HCT116 (cell line): ENCODE data around the gene ZBTB17.

Experiments
- CBX3 ChIP-seq: IDR thresholded peaks from 2 replicates; pipeline ENCODE4 v1.6.1; 2012; ENCODE audit warnings: low read depth
- CEBPB ChIP-seq: IDR thresholded peaks from 2 replicates; pipeline ENCODE4 v1.6.1; 2012; ENCODE audit warnings: low read depth
- CTCF ChIP-seq, 3 experiments: fragments of 200-600 bp in 1 of 3; sonication (generic) in 1 of 3; IDR thresholded peaks in 2 of 3; conservative IDR thresholded peaks in 1 of 3; 2 replicates each; pipeline ENCODE4 v1.5.1; 2012 to 2017; ENCODE audit warnings: low read depth in 2 of 3, low read length in 2 of 3, antibody characterized with exemption in 1 of 3, borderline replicate concordance in 1 of 3, control low read depth in 1 of 3, mild to moderate bottlenecking in 1 of 3, mixed read lengths in 1 of 3, mixed run types in 1 of 3, moderate library complexity in 1 of 3; ENCODE audit not compliant: insufficient read depth in 1 of 3
- EZH2 ChIP-seq: fragments of 200-600 bp; sonication (generic); IDR thresholded peaks from 2 replicates; pipeline ENCODE4 v1.6.1; 2017; ENCODE audit warnings: antibody characterized with exemption, mixed run types
- EZH2phosphoT487 ChIP-seq: fragments of 200-600 bp; IDR thresholded peaks from 2 replicates; pipeline ENCODE4 v1.6.1; 2018; ENCODE audit warnings: antibody characterized with exemption, borderline replicate concordance
- JUND ChIP-seq: IDR thresholded peaks from 2 replicates; pipeline ENCODE4 v1.6.1; 2012
- MAX ChIP-seq: IDR thresholded peaks from 2 replicates; pipeline ENCODE4 v1.6.1; 2012
- POLR2A ChIP-seq: IDR thresholded peaks from 2 replicates; pipeline ENCODE4 v1.7.0; 2011; ENCODE audit warnings: borderline replicate concordance; ENCODE audit not compliant: insufficient read depth, insufficient read length; ENCODE audit errors: extremely low read depth
- POLR2AphosphoS5 ChIP-seq: IDR thresholded peaks from 2 replicates; pipeline ENCODE4 v1.6.1; 2011; ENCODE audit warnings: mild to moderate bottlenecking, low read depth, low read length, moderate library complexity
- RAD21 ChIP-seq: IDR thresholded peaks from 2 replicates; pipeline ENCODE4 v1.6.1; 2012; ENCODE audit warnings: low read depth, mild to moderate bottlenecking
- REST ChIP-seq: IDR thresholded peaks from 2 replicates; pipeline ENCODE4 v1.6.1; 2012; ENCODE audit warnings: low read depth
- SP1 ChIP-seq: IDR thresholded peaks from 2 replicates; pipeline ENCODE4 v1.6.1; 2012; ENCODE audit warnings: low read depth
- TCF7L2 ChIP-seq: IDR thresholded peaks from 2 replicates; pipeline ENCODE4 v1.7.0; 2011; ENCODE audit warnings: borderline replicate concordance, inconsistent platforms; ENCODE audit not compliant: insufficient read depth, insufficient read length; ENCODE audit errors: extremely low read depth
- ZNF274 ChIP-seq: fragments of 200-500 bp; sonication (Bioruptor generic); IDR thresholded peaks from 2 replicates; pipeline ENCODE4 v1.6.1; 2014; ENCODE audit warnings: mild to moderate bottlenecking, low read depth, low read length, inconsistent platforms

- TF ChIP-seq POLR2A (no peak), TCF7L2 (no peak), CTCF (IDR thresholded peaks at IDR 0.05 in 2 of 3, conservative IDR thresholded peaks at IDR 0.05 in 1 of 3; ENCODE audit: borderline replicate concordance in 1 of 3, insufficient read depth in 1 of 3, low read depth in 2 of 3, low read length in 2 of 3) (no peak), REST (no peak), ZNF274 (no peak), MAX (no peak), EZH2phosphoT487 (no peak), CEBPB (no peak), POLR2AphosphoS5 (no peak), SP1 (no peak), EZH2 (no peak), RAD21 (no peak), CBX3 (no peak), JUND (no peak)
Observed at GRCh38 chr1:15991427-15992186, 15.7 kb upstream of the ZBTB17 start.
